Uterus (tissue), 2 donors: ENCODE measurements around the gene CDKL4.

Source experiments
- CTCF ChIP-seq, 4 experiments: fragments of 200-600 bp in 2 of 4; fragments of 450-650 bp in 2 of 4; sonication (generic) in 2 of 4; IDR thresholded peaks; one replicate each; pipeline ENCODE4 v1.5.1; 2016 to 2019; ENCODE audit warnings: antibody characterized with exemption in 4 of 4, mild to moderate bottlenecking in 2 of 4, moderate library complexity in 1 of 4
- POLR2A ChIP-seq, 2 donors: fragments of 450-650 bp; IDR thresholded peaks; one replicate each; pipeline ENCODE4 v1.6.1; 2016; ENCODE audit warnings: antibody characterized with exemption in 2 of 2, mild to moderate bottlenecking in 1 of 2, moderate library complexity in 1 of 2

GRCh38 chr2:39218391-39218790 lies 25.4 kb downstream of the CDKL4 start:
- TF ChIP-seq CTCF (IDR thresholded peaks at IDR 0.05) (no peak), POLR2A (IDR thresholded peaks at IDR 0.05) (no peak)
